WTC11 (cell line): ENCODE results near the gene BPGM. TPM values are rescaled to one million over a fixed set of nuclear protein-coding genes. Genes with fewer than 3 reads are reported as not detected.
A peak's percentile ranks its signal among the peaks of the same experiment; 100 is the strongest.
"Not testable (repeated sequence)": the region's sequence is repeated elsewhere in the genome, so short reads cannot be mapped to it uniquely, and the experiment has no call there.

Source experiments
- ATAC-seq: fragments of 200-7000 bp; cut with Tn5 transposase; 2 replicates; pipeline ENCODE4 v1.10.0; 2021; ENCODE audit warnings: mild to moderate bottlenecking, moderate library complexity
- CTCF ChIA-PET: fragments of 300-600 bp; sonication (Branson Sonifier 250); formaldehyde crosslinking; loops from one replicate; lab custom pipeline; 2021; ENCODE audit warnings: antibody characterized with exemption; lab: Charles Lee
- POLR2A ChIA-PET: fragments of 350-600 bp; sonication (Branson Sonifier 250); formaldehyde crosslinking; loops from one replicate; lab custom pipeline; 2021; ENCODE audit warnings: antibody characterized with exemption; lab: Charles Lee
- DNase-seq: peaks from one replicate; pipeline ENCODE4 v3.0.0; 2021; ENCODE audit warnings: low spot score
- H3K27ac Mint-ChIP-seq: 2 replicates; pipeline ENCODE4 v1.8.0; 2021; ENCODE audit warnings: mixed read lengths
- H3K27me3 Mint-ChIP-seq: 2 replicates; pipeline ENCODE4 v1.8.0; 2021; ENCODE audit warnings: low read depth, mild to moderate bottlenecking, moderate library complexity, mixed read lengths
- H3K36me3 Mint-ChIP-seq: 2 replicates; pipeline ENCODE4 v1.8.0; 2021; ENCODE audit warnings: mixed read lengths
- H3K4me1 Mint-ChIP-seq: 2 replicates; pipeline ENCODE4 v1.8.0; 2022; ENCODE audit warnings: mixed read lengths
- H3K4me3 Mint-ChIP-seq: 2 replicates; pipeline ENCODE4 v1.8.0; 2021; ENCODE audit warnings: mild to moderate bottlenecking, moderate library complexity, mixed read lengths
- H3K9me3 Mint-ChIP-seq: 2 replicates; pipeline ENCODE4 v1.8.0; 2021; ENCODE audit warnings: mixed read lengths
- AFF4 ChIP-seq: sonication (generic); formaldehyde crosslinking; IDR thresholded peaks from 2 replicates; pipeline ENCODE4 v1.8.1; 2023; ENCODE audit warnings: mild to moderate bottlenecking, missing genetic modification reagents, borderline replicate concordance
- ATF3 ChIP-seq: sonication (generic); formaldehyde crosslinking; conservative IDR thresholded peaks from 2 replicates; pipeline ENCODE4 v1.8.1; 2022; ENCODE audit warnings: mild to moderate bottlenecking, missing genetic modification reagents
- CREM ChIP-seq: sonication (generic); formaldehyde crosslinking; IDR thresholded peaks from 2 replicates; pipeline ENCODE4 v1.8.1; 2022; ENCODE audit warnings: mild to moderate bottlenecking, missing genetic modification reagents, moderate library complexity
- CTCF ChIP-seq: fragments of 200-600 bp; IDR thresholded peaks from 2 replicates; pipeline ENCODE4 v1.8.0; 2022; ENCODE audit warnings: antibody characterized with exemption
- ETV6 ChIP-seq: sonication (generic); formaldehyde crosslinking; IDR thresholded peaks from 2 replicates; pipeline ENCODE4 v1.8.1; 2022; ENCODE audit warnings: mild to moderate bottlenecking, missing genetic modification reagents
- IRF1 ChIP-seq: sonication (generic); formaldehyde crosslinking; IDR thresholded peaks from 2 replicates; pipeline ENCODE4 v1.8.0; 2023; ENCODE audit warnings: missing genetic modification reagents
- MXD4 ChIP-seq: fragments of 250-450 bp; sonication (Bioruptor Pico); IDR thresholded peaks from 2 replicates; pipeline ENCODE4 v1.8.0; 2021; ENCODE audit warnings: mild to moderate bottlenecking, moderate library complexity, borderline replicate concordance
- NFYB ChIP-seq: sonication (generic); formaldehyde crosslinking; conservative IDR thresholded peaks from 2 replicates; pipeline ENCODE4 v1.8.0; 2022; ENCODE audit warnings: low read depth, missing genetic modification reagents
- PRDM15 ChIP-seq: sonication (generic); formaldehyde crosslinking; IDR thresholded peaks from 2 replicates; pipeline ENCODE4 v1.8.0; 2022; ENCODE audit warnings: missing genetic modification reagents
- SMAD3 ChIP-seq: sonication (generic); formaldehyde crosslinking; IDR thresholded peaks from 2 replicates; pipeline ENCODE4 v1.8.0; 2022; ENCODE audit warnings: missing genetic modification reagents, mild to moderate bottlenecking, borderline replicate concordance
- SP1 ChIP-seq: sonication (generic); formaldehyde crosslinking; conservative IDR thresholded peaks from 2 replicates; pipeline ENCODE4 v1.8.1; 2022; ENCODE audit warnings: missing genetic modification reagents
- ZNF138 ChIP-seq: sonication (generic); formaldehyde crosslinking; conservative IDR thresholded peaks from 2 replicates; pipeline ENCODE4 v1.8.1; 2022; ENCODE audit warnings: mild to moderate bottlenecking, moderate library complexity, missing genetic modification reagents
- ZNF219 ChIP-seq: sonication (generic); formaldehyde crosslinking; IDR thresholded peaks from 2 replicates; pipeline ENCODE4 v1.8.0; 2023; ENCODE audit warnings: missing genetic modification reagents, mild to moderate bottlenecking, borderline replicate concordance
- ZNF263 ChIP-seq: sonication (generic); formaldehyde crosslinking; IDR thresholded peaks from 2 replicates; pipeline ENCODE4 v1.8.1; 2022; ENCODE audit warnings: low read depth, mild to moderate bottlenecking, moderate library complexity, missing genetic modification reagents
- total RNA-seq: library from RNA; stranded (reverse); gene quantifications from 3 replicates; pipeline ENCODE4 v1.2.3, GENCODE V29; 2021

The BPGM gene
- total RNA-seq, 1 experiment from 2014 or later, result 14.6 TPM

GRCh38 chr7:134662166-134662870 lies 15.7 kb downstream of the BPGM start (continued):
- no peak for TF ChIP-seq AFF4 (CRISPR knock-in tag)
- TF ChIP-seq ATF3, result no peak
- no peak for TF ChIP-seq SP1

- ATAC-seq, result no peak
- POLR2A ChIA-PET, result no interaction called here
- no peak overlapping the region for H3K4me3 Mint-ChIP-seq
- H3K9me3 Mint-ChIP-seq, result no peaks in the 10 kb centered on the region
- H3K27me3 Mint-ChIP-seq, result no peaks in the 10 kb centered on the region
- H3K4me1 Mint-ChIP-seq, result peaks cover 4% of the 10 kb centered on the region
- DNase-seq, result no peak
- TF ChIP-seq ZNF263 (no peak), ZNF219 (CRISPR knock-in tag) (no peak), CREM (no peak), PRDM15 (CRISPR knock-in tag) (no peak), NFYB (CRISPR knock-in tag) (no peak), SMAD3 (CRISPR knock-in tag) (no peak)
- TF ChIP-seq, all 79 proteins: peak for 0
- Mint-ChIP-seq H3K36me3 (peaks cover 3% of the 10 kb centered on the region; the same call in 1 of the 2 replicates), H3K27ac (no peak overlapping the region)
- CTCF ChIA-PET, result no interaction called here
Measured at GRCh38 chr7:134662871-134663205, 16.2 kb downstream of the BPGM start.

GRCh38 chr7:134665045-134665444 lies 18.4 kb downstream of the BPGM start:
- DNase-seq, H3K9me3 Mint-ChIP-seq, CTCF ChIA-PET, POLR2A ChIA-PET, ATAC-seq, H3K4me1 Mint-ChIP-seq, H3K36me3 Mint-ChIP-seq, H3K27me3 Mint-ChIP-seq, H3K4me3 Mint-ChIP-seq: not testable (repeated sequence)
- peak overlapping the region; percentile 57; the same call in 1 of the 2 replicates for H3K27ac Mint-ChIP-seq

- H3K4me1 Mint-ChIP-seq, result peaks cover 13% of the 10 kb centered on the region
- no peak overlapping the region for H3K4me3 Mint-ChIP-seq
- H3K27me3 Mint-ChIP-seq, result no peaks in the 10 kb centered on the region
- ChIA-PET POLR2A (no interaction called here), CTCF (no interaction called here)
- H3K36me3 Mint-ChIP-seq, result 0 out of 2 replicates have a peak, but pooled peaks cover 2% of the 10 kb centered on the region
- DNase-seq, result no peak
- no peak for TF ChIP-seq ETV6 (CRISPR knock-in tag)
- TF ChIP-seq IRF1 (CRISPR knock-in tag), result no peak
- TF ChIP-seq ZNF138 (CRISPR knock-in tag), result no peak
- TF ChIP-seq CTCF, result no peak
- TF ChIP-seq MXD4 (CRISPR knock-in tag), result no peak
- ATAC-seq, result no peak
- no peaks in the 10 kb centered on the region for H3K9me3 Mint-ChIP-seq
- H3K27ac Mint-ChIP-seq, result no peak overlapping the region
Measured at GRCh38 chr7:134667899-134668298, 21.2 kb downstream of the BPGM start.
